ENCODE measurements around the gene MMD. TPM values are rescaled to one million over a fixed set of nuclear protein-coding genes. Genes with fewer than 3 reads are reported as not detected.

MMD gene
- total RNA-seq, 2 experiments from 2014 or later: 26.6 to 26.8 TPM

DNA sequence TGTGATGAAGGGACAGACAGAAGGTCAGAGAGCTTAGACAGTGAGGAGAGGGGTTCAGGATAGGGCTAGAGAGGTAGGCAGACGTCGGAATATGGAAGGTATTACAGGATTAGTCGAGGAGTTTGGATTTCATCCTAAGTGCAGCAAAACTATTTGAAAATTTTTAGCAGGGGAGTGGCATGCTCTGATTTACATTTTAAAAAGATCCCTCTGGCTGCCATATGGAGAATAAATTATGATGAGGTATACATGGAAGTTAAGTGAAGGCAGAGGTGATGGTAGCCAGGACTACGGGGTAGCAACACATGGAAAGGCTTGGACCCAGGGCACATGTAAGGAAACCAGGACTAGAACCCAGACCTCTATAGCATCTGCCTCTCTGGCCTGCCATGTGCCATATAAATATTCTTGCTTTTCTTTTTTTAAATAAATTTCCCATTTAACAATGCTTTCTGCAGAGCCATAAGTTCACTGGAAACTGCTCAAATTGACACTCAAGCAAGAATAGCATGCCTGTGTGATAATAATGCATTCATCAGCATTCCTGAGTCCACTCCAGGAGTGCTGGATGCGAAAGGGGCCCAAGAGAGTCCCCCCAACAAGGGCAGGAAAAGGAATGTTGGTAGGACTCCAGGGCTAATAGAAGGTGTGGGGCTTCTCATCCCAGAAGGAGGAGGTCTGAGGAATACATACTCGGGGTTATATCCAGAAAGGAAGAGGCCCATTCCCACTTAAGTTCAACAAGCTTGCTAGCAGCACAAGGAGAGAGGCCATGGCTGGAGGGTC is 78.6 kb downstream of the MMD start:
- Mint-ChIP-seq H3K4me1 (peaks cover 14% of the 10 kb centered on the region), H3K36me3 (no peaks in the 10 kb centered on the region), H3K4me3 (no peak overlapping the region), H3K9me3 (peaks cover 5% of the 10 kb centered on the region), H3K27me3 (peaks cover 22% of the 10 kb centered on the region), H3K27ac (no peak overlapping the region)
- no peak for DNase-seq

Other genes with a start within 250 kb of the MMD start
- gene HLF, start 156.9 kb downstream of the MMD start, total RNA-seq: under 1 TPM; 0.19 to 0.32 TPM
- gene SMIM36, start 89.6 kb upstream of the MMD start, total RNA-seq: not detected